GM12865 (cell line): ENCODE measurements around the gene ADCY6.

ENCODE experiments used
- DNase-seq: peaks from one replicate; pipeline ENCODE4 v3.0.0; 2010; ENCODE audit warnings: low read depth
- H3K4me3 ChIP-seq: 2 replicates; pipeline ENCODE4 v1.5.1; 2011; ENCODE audit warnings: mild to moderate bottlenecking, low read depth, low read length, control low read depth
- CTCF ChIP-seq: IDR thresholded peaks from 2 replicates; pipeline ENCODE4 v1.5.1; 2011; ENCODE audit warnings: low read length, control low read depth, low read depth, inconsistent platforms; ENCODE audit not compliant: insufficient read depth; ENCODE audit errors: missing control alignments

Gene ADCY6

DNA sequence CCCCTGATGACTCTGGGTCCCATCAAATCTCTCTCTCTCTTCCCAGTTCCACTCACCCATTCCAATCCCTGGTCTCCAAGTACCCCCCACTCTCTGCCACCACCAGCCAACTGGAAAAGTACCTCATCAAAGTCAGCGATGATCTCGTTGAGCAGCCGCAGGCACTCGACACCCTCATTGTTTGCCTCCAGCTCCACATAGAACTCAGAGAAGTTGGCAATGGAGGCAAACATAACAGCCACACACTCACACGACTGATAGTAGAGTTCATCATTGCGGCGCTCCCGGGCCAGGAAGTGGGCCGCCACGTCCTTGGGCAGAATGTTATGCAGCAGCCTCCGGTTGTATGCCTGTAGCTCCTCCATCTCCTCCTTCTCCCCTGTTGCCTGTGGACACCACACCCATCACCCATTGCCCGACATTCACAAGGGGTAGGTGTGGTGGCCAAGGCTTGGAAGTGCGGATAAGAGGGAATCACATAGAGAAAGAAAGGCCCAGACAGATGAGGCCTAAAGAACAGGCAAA is 17.2 kb downstream of the ADCY6 start:
- H3K4me3 ChIP-seq, result no peak overlapping the region
- TF ChIP-seq CTCF, result no peak
- no peak for DNase-seq

DNA sequence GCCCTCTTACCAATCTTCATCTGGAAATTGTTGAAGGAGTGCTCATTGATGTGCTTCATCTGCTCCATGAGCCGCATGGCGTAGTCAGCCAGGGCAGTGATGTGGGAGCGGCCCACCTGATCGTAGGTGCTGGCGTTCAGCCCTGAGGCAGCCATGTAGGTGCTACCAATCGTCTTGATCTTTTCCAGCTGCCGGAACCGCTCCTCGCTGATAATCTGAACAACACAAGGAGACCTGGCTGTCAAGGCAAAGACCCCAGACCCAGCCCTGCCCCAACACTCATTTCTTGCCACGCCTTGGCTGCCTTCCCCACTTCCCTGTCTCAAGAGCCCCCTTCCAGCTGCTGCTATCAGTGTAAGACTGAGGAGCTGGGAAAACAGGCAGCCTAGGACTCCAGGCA is 18.1 kb downstream of the ADCY6 start:
- DNase-seq, result no peak
- no peak for TF ChIP-seq CTCF
- no peak overlapping the region for H3K4me3 ChIP-seq

GRCh38 chr12:48768736-48769135 is 20.2 kb downstream of the ADCY6 start:
- no peak for TF ChIP-seq CTCF
- no peak overlapping the region for H3K4me3 ChIP-seq
- no peak for DNase-seq

GRCh38 chr12:48768147-48768546 is 20.7 kb downstream of the ADCY6 start:
- TF ChIP-seq CTCF, result no peak
- no peak for DNase-seq
- no peak overlapping the region for H3K4me3 ChIP-seq

- H3K4me3 ChIP-seq, result no peak overlapping the region
- TF ChIP-seq CTCF, result no peak
- DNase-seq, result no peak
These were observed 21.4 kb downstream of the ADCY6 start for GRCh38 chr12:48767521-48767920.

DNA sequence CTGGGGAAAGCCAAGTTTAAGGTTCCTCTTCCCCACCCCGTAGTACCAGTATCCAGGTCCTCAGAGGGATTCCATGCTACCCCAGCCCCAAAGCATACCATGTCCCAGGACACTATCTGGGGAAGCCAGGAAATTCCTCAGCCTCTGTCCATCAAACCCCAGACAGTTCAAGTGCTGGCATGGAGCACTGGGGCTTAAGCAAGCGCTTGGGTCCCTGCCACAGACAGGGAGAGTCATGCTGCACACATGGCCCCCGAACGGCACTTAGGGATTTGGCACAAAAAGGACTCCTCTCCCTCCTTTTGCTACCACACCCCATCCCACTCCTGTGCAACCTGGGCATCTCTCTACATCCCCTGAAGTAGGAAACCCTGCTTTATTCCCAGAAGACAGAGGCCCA is 21.8 kb downstream of the ADCY6 start:
- H3K4me3 ChIP-seq, result no peak overlapping the region
- no peak for TF ChIP-seq CTCF
- DNase-seq, result no peak

DNA sequence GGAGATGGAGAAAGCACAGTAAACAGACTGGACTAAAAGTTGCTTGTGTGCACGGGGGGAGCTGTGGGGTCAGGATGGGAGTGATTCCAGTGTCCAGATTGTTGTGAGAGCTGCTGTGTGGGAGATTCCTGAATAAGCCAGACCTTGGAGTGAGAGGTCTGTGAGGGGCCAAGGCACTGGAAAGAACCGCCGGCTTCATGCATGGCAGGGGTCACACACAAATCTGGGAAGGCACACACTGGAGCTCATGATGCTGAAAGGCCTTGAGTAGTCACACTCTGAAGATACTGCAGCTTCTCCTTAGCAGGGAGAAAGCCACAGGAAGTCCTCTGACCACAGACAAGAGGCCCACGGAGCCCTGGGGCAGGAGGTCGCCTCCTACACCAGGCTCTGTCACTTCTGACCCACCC is 23.1 kb downstream of the ADCY6 start:
- H3K4me3 ChIP-seq, result no peak overlapping the region
- TF ChIP-seq CTCF, result no peak
- DNase-seq, result peak; percentile 60
